K562 (cell line): Measurements from ENCODE around the gene IFRD1. TPM values are rescaled to one million over a fixed set of nuclear protein-coding genes. Genes with fewer than 3 reads are reported as not detected.

Source experiments
- CHCHD3 ChIP-seq: fragments of 250-450 bp; sonication (Bioruptor Pico); IDR thresholded peaks from 2 replicates; pipeline ENCODE4 v2.1.2; 2022; ENCODE audit warnings: mild to moderate bottlenecking
- EWSR1 ChIP-seq: fragments of 450-650 bp; IDR thresholded peaks from 2 replicates; pipeline ENCODE4 v1.6.1; 2018; ENCODE audit warnings: borderline replicate concordance, mild to moderate bottlenecking, low read depth, moderate library complexity; ENCODE audit not compliant: partially characterized antibody
- HNRNPUL1 ChIP-seq: fragments of 200-400 bp; formaldehyde crosslinking; IDR thresholded peaks from 2 replicates; pipeline ENCODE4 v1.6.1; 2017; ENCODE audit warnings: low read length
- NR1H2 ChIP-seq: sonication (generic); formaldehyde crosslinking; IDR thresholded peaks from 2 replicates; pipeline ENCODE4 v1.4.0; 2020; ENCODE audit warnings: mild to moderate bottlenecking, missing genetic modification reagents
- RAD21 ChIP-seq, 2 experiments: fragments of 250-450 bp in 1 of 2; fragments of 450-650 bp in 1 of 2; sonication (Bioruptor Pico) in 1 of 2; formaldehyde crosslinking in 1 of 2; IDR thresholded peaks in 1 of 2; conservative IDR thresholded peaks in 1 of 2; 2 replicates each; pipeline versions ENCODE4 v1.4.0 to v1.8.0; 2020 to 2022; ENCODE audit warnings: mild to moderate bottlenecking in 2 of 2, moderate library complexity in 1 of 2
- TRIM24 ChIP-seq, 2 experiments: fragments of 450-650 bp; IDR thresholded peaks; 2 replicates each; pipeline ENCODE4 v1.6.1; 2016
- ZBED1 ChIP-seq: IDR thresholded peaks from 2 replicates; pipeline ENCODE4 v1.6.1; 2014
- ZKSCAN1 ChIP-seq: fragments of 150-350 bp; IDR thresholded peaks from 2 replicates; pipeline ENCODE4 v1.6.1; 2016; ENCODE audit warnings: low read depth, low read length
- ZNF444 ChIP-seq: fragments of 250-450 bp; sonication (Bioruptor Pico); IDR thresholded peaks from 2 replicates; pipeline ENCODE4 v1.4.0; 2020; ENCODE audit warnings: mild to moderate bottlenecking, moderate library complexity
- ZNF644 ChIP-seq: fragments of 200-800 bp; sonication (Bioruptor generic); IDR thresholded peaks from 2 replicates; pipeline ENCODE4 v1.6.1; 2016; ENCODE audit warnings: low read depth, missing genetic modification characterization, missing compliant biosample characterization
- polyA plus RNA-seq, 8 experiments: library from polyadenylated mRNA; depleted of rRNA in 4 of 8; stranded (reverse) in 5 of 8; unstranded in 3 of 8; fragments of >200 nt; fragmentation: Nextera tagmentation in 2 of 8; fragmentation: Illumina TruSeq in 1 of 8; extraction: Ambion mirVana in 2 of 8; extraction: Trizol in 1 of 8; gene quantifications; 2 replicates each; pipeline versions ENCODE4 v1.2.1 to v1.2.3, GENCODE V29; 2011 to 2014; ENCODE audit warnings: inconsistent platforms in 1 of 8, missing spikeins in 1 of 8
- total RNA-seq, 7 experiments: library from RNA; depleted of rRNA in 6 of 7; stranded (reverse); fragments of >200 nt in 6 of 7; fragmentation: Illumina TruSeq in 2 of 7; extraction: Trizol in 2 of 7; gene quantifications; 2 replicates each; pipeline versions ENCODE4 v1.2.1 to v1.2.3, GENCODE V29; 2011 to 2021; ENCODE audit warnings: low replicate concordance in 1 of 7
- TF ChIP-seq, protein P1 (sequence below): sonication (generic); formaldehyde crosslinking; IDR thresholded peaks from 2 replicates; pipeline ENCODE4 v1.8.1; 2023; ENCODE audit warnings: missing genetic modification reagents, mild to moderate bottlenecking, borderline replicate concordance
- TF ChIP-seq, protein P2 (sequence below): fragments of 250-450 bp; sonication (Bioruptor Pico); IDR thresholded peaks from 2 replicates; pipeline ENCODE4 v1.8.0; 2021; ENCODE audit warnings: mild to moderate bottlenecking, moderate library complexity
- TF ChIP-seq, protein P3 (sequence below): fragments of 200-800 bp; sonication (Bioruptor generic); IDR thresholded peaks from 2 replicates; pipeline ENCODE4 v1.6.1; 2016; ENCODE audit warnings: missing genetic modification characterization, missing compliant biosample characterization

The IFRD1 gene
- total and polyA plus RNA-seq, 9 of the 15 experiments (the other 6 are each of a cell fraction or from before 2014, with no cell fraction given) = 27.6 to 81.8 (median 68.1) TPM

DNA sequence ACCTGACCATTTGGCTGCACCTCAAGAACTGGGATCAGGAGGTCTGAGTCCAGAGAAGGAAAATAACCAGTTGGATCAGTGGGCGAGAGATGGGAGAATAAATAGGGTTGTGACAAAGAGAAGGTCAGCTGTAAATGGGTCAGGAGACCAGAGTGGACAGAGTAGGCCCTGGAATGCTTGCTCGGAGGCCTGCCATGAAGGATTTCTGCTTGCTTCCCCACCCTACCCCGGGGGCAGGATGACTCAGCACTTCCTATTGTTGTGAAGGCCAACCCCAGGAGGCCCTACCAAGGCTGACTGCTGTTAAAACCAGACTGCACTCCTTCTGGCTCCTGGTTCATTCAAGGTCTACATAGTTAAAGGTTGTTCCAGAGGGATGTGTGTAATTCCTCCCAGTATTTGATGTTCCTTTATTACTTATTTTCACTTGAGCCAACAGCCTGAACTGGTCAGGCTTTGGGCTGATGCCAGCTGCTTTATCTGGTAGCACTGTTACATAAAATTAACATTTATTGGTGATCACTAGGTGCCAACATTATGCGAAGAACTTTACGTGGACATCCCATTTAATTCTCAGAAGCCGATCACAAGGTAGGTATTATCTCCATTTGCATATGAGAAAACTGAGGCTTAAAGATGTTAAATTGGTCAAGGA is 27.3 kb upstream of the IFRD1 start (continued):
- no peak for TF ChIP-seq ZKSCAN1
- TF ChIP-seq NR1H2 (CRISPR knock-in tag) = no peak
- TF ChIP-seq RAD21 (CRISPR knock-in tag; conservative IDR thresholded peaks at IDR 0.05 in 1 of 2, IDR thresholded peaks at IDR 0.05 in 1 of 2) = peak in 1 of 2 experiments; percentile 14; a peak in 1 of 4 replicates
- peak; percentile 26 to 31; a peak in 1 of 4 replicates for TF ChIP-seq TRIM24 (IDR thresholded peaks at IDR 0.05)
- no peak for TF ChIP-seq CHCHD3 (CRISPR knock-in tag)
- TF ChIP-seq, protein P1, sequence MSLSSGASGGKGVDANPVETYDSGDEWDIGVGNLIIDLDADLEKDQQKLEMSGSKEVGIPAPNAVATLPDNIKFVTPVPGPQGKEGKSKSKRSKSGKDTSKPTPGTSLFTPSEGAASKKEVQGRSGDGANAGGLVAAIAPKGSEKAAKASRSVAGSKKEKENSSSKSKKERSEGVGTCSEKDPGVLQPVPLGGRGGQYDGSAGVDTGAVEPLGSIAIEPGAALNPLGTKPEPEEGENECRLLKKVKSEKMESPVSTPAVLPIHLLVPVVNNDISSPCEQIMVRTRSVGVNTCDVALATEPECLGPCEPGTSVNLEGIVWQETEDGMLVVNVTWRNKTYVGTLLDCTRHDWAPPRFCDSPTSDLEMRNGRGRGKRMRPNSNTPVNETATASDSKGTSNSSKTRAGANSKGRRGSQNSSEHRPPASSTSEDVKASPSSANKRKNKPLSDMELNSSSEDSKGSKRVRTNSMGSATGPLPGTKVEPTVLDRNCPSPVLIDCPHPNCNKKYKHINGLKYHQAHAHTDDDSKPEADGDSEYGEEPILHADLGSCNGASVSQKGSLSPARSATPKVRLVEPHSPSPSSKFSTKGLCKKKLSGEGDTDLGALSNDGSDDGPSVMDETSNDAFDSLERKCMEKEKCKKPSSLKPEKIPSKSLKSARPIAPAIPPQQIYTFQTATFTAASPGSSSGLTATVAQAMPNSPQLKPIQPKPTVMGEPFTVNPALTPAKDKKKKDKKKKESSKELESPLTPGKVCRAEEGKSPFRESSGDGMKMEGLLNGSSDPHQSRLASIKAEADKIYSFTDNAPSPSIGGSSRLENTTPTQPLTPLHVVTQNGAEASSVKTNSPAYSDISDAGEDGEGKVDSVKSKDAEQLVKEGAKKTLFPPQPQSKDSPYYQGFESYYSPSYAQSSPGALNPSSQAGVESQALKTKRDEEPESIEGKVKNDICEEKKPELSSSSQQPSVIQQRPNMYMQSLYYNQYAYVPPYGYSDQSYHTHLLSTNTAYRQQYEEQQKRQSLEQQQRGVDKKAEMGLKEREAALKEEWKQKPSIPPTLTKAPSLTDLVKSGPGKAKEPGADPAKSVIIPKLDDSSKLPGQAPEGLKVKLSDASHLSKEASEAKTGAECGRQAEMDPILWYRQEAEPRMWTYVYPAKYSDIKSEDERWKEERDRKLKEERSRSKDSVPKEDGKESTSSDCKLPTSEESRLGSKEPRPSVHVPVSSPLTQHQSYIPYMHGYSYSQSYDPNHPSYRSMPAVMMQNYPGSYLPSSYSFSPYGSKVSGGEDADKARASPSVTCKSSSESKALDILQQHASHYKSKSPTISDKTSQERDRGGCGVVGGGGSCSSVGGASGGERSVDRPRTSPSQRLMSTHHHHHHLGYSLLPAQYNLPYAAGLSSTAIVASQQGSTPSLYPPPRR = no peak
- no peak for TF ChIP-seq ZNF444 (CRISPR knock-in tag)
- no peak for TF ChIP-seq EWSR1
- TF ChIP-seq, protein P2, sequence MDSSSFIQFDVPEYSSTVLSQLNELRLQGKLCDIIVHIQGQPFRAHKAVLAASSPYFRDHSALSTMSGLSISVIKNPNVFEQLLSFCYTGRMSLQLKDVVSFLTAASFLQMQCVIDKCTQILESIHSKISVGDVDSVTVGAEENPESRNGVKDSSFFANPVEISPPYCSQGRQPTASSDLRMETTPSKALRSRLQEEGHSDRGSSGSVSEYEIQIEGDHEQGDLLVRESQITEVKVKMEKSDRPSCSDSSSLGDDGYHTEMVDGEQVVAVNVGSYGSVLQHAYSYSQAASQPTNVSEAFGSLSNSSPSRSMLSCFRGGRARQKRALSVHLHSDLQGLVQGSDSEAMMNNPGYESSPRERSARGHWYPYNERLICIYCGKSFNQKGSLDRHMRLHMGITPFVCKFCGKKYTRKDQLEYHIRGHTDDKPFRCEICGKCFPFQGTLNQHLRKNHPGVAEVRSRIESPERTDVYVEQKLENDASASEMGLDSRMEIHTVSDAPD (CRISPR knock-in tag) = no peak
- TF ChIP-seq, protein P3, sequence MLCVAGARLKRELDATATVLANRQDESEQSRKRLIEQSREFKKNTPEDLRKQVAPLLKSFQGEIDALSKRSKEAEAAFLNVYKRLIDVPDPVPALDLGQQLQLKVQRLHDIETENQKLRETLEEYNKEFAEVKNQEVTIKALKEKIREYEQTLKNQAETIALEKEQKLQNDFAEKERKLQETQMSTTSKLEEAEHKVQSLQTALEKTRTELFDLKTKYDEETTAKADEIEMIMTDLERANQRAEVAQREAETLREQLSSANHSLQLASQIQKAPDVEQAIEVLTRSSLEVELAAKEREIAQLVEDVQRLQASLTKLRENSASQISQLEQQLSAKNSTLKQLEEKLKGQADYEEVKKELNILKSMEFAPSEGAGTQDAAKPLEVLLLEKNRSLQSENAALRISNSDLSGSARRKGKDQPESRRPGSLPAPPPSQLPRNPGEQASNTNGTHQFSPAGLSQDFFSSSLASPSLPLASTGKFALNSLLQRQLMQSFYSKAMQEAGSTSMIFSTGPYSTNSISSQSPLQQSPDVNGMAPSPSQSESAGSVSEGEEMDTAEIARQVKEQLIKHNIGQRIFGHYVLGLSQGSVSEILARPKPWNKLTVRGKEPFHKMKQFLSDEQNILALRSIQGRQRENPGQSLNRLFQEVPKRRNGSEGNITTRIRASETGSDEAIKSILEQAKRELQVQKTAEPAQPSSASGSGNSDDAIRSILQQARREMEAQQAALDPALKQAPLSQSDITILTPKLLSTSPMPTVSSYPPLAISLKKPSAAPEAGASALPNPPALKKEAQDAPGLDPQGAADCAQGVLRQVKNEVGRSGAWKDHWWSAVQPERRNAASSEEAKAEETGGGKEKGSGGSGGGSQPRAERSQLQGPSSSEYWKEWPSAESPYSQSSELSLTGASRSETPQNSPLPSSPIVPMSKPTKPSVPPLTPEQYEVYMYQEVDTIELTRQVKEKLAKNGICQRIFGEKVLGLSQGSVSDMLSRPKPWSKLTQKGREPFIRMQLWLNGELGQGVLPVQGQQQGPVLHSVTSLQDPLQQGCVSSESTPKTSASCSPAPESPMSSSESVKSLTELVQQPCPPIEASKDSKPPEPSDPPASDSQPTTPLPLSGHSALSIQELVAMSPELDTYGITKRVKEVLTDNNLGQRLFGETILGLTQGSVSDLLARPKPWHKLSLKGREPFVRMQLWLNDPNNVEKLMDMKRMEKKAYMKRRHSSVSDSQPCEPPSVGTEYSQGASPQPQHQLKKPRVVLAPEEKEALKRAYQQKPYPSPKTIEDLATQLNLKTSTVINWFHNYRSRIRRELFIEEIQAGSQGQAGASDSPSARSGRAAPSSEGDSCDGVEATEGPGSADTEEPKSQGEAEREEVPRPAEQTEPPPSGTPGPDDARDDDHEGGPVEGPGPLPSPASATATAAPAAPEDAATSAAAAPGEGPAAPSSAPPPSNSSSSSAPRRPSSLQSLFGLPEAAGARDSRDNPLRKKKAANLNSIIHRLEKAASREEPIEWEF (CRISPR knock-in tag) = no peak
- no peak for TF ChIP-seq HNRNPUL1
- TF ChIP-seq ZNF644 (tag) = no peak
- TF ChIP-seq ZBED1 = no peak
